GM12891 (cell line): ENCODE measurements around the gene SLAMF6.
"Not testable (repeated sequence)": the region's sequence is repeated elsewhere in the genome, so short reads cannot be mapped to it uniquely, and the experiment has no call there.

Experiments used
- DNase-seq: peaks from one replicate; pipeline ENCODE4 v3.0.0; 2011; ENCODE audit warnings: low spot score; ENCODE audit not compliant: insufficient read length
- FAIRE-seq: peaks from 2 replicates; lab custom pipeline; 2011; peaks lifted over from hg19 to GRCh38; lab: Jason Lieb, UNC
- PAX5 ChIP-seq: IDR thresholded peaks from 2 replicates; pipeline ENCODE4 v1.6.1; 2011; ENCODE audit warnings: low read length, moderate library complexity, mild to moderate bottlenecking; ENCODE audit not compliant: insufficient read depth, severe bottlenecking
- POLR2A ChIP-seq: IDR thresholded peaks from 2 replicates; pipeline ENCODE4 v1.6.1; 2011; ENCODE audit warnings: low read depth, low read length, control low read depth
- POLR2AphosphoS5 ChIP-seq: IDR thresholded peaks from 2 replicates; pipeline ENCODE4 v1.6.1; 2011; ENCODE audit warnings: low read depth, low read length, control low read depth
- POU2F2 ChIP-seq: IDR thresholded peaks from 2 replicates; pipeline ENCODE4 v1.6.1; 2011; ENCODE audit warnings: low read depth, mild to moderate bottlenecking, control low read depth, low read length, moderate library complexity
- SPI1 ChIP-seq: IDR thresholded peaks from 2 replicates; pipeline ENCODE4 v1.6.1; 2011; ENCODE audit warnings: low read depth, low read length, control low read depth
- TAF1 ChIP-seq: IDR thresholded peaks from 2 replicates; pipeline ENCODE4 v1.6.1; 2011; ENCODE audit warnings: low read depth, low read length, control low read depth

Gene SLAMF6

GRCh38 chr1:160486453-160486852 is 36.6 kb downstream of the SLAMF6 start:
- TF ChIP-seq POLR2A (no peak), PAX5 (no peak), POU2F2 (no peak), POLR2AphosphoS5 (no peak), SPI1 (no peak)
- DNase-seq = no peak
- FAIRE-seq = peak; percentile 66

GRCh38 chr1:160483505-160484185 is 39.4 kb downstream of the SLAMF6 start:
- TF ChIP-seq POU2F2 = no peak
- TF ChIP-seq POLR2A = no peak
- TF ChIP-seq TAF1 = no peak
- no peak for TF ChIP-seq POLR2AphosphoS5
- TF ChIP-seq SPI1 = no peak
- no peak for TF ChIP-seq PAX5
- FAIRE-seq (peak; percentile 51), DNase-seq (no peak)

GRCh38 chr1:160481979-160482596 is 41.0 kb downstream of the SLAMF6 start:
- FAIRE-seq (peak; percentile 71), DNase-seq (no peak)
- TF ChIP-seq SPI1 (no peak), POU2F2 (no peak), POLR2A (no peak), TAF1 (no peak), PAX5 (no peak), POLR2AphosphoS5 (no peak)

GRCh38 chr1:160480781-160481180 is 42.3 kb downstream of the SLAMF6 start:
- DNase-seq, FAIRE-seq: not testable (repeated sequence)

DNA sequence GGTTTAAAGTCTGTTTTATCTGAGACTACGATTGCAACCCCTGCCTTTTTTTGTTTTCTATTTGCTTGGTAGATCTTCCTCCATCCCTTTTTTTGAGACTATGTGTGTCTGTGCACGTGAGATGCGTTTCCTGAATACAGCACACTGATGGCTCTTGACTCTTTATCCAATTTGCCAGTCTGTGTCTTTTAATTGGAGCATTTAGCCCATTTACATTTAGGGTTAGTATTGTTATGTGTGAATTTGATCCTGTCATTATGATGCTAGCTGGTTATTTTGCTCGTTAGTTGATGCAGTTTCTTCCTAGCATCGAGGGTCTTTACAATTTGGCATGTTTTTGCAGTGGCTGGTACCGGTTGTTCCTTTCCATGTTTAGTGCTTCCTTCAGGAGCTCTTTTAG is 44.0 kb downstream of the SLAMF6 start:
- FAIRE-seq, DNase-seq: not testable (repeated sequence)

DNA sequence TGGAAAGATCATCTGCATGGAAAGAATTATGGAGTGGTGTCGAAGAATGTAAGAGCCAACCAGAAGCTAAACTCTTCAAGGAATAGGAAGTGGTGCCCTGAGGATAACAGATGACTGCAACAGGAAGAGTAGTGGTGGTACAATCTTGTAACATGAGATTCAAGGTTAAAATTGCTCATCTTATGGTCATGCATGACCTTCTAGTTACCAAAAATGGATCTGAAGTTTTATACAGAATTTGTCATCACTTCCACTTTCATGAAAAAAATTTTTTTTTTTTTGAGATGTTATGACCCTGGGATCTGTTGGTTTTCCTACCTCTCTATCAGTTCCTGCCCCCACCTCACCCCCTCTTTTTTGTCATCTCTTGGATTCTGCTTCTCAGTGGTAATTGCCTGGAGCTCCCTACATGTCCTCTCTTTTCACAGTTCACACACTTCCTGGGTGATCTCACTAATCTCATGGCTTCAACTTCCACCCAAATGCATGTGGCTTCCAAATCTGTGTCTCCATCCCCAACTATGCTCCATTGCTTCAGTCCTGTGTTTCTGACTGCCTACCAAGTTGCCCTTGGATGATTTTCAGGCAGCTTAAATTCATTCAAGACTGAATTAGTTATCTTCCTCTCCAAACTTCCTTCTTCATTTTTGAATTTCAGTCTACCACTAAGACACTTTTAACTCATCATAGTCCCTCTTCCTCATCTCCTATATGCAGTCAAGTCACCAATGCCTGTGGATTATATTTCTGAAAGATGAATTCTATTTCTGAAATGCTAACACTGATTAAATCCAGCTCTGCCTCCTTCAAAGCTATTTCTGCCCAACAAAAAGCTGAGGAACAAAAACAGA is 48.4 kb downstream of the SLAMF6 start:
- peak; percentile 54 for TF ChIP-seq PAX5
- TF ChIP-seq POLR2A = no peak
- TF ChIP-seq POLR2AphosphoS5 = no peak
- no peak for TF ChIP-seq POU2F2
- peak; percentile 81 for TF ChIP-seq SPI1
- no peak for TF ChIP-seq TAF1
- DNase-seq (no peak), FAIRE-seq (peak; percentile 89)

GRCh38 chr1:160472112-160472511 is 50.9 kb downstream of the SLAMF6 start:
- TF ChIP-seq SPI1 (no peak), POLR2AphosphoS5 (no peak), POU2F2 (no peak), POLR2A (no peak), TAF1 (no peak), PAX5 (no peak)
- DNase-seq (no peak), FAIRE-seq (no peak)

GRCh38 chr1:160471253-160471652 is 51.8 kb downstream of the SLAMF6 start:
- DNase-seq (no peak), FAIRE-seq (peak; percentile 33)
- no peak for TF ChIP-seq POLR2AphosphoS5
- TF ChIP-seq SPI1 = no peak
- TF ChIP-seq TAF1 = no peak
- no peak for TF ChIP-seq POLR2A
- TF ChIP-seq PAX5 = no peak
- TF ChIP-seq POU2F2 = no peak

GRCh38 chr1:160467576-160467975 is 55.5 kb downstream of the SLAMF6 start:
- TF ChIP-seq POLR2A = no peak
- no peak for TF ChIP-seq POU2F2
- no peak for TF ChIP-seq TAF1
- TF ChIP-seq SPI1 = no peak
- TF ChIP-seq POLR2AphosphoS5 = no peak
- no peak for TF ChIP-seq PAX5
- no peak for DNase-seq
- no peak for FAIRE-seq
